ENCODE measurements around the gene PARVG.

Gene PARVG

GRCh38 chr22:44181033-44181911 is 547 bp downstream of the PARVG start:
- no peak for DNase-seq

GRCh38 chr22:44181912-44182587 is 1.3 kb downstream of the PARVG start:
- no peak for DNase-seq

DNA sequence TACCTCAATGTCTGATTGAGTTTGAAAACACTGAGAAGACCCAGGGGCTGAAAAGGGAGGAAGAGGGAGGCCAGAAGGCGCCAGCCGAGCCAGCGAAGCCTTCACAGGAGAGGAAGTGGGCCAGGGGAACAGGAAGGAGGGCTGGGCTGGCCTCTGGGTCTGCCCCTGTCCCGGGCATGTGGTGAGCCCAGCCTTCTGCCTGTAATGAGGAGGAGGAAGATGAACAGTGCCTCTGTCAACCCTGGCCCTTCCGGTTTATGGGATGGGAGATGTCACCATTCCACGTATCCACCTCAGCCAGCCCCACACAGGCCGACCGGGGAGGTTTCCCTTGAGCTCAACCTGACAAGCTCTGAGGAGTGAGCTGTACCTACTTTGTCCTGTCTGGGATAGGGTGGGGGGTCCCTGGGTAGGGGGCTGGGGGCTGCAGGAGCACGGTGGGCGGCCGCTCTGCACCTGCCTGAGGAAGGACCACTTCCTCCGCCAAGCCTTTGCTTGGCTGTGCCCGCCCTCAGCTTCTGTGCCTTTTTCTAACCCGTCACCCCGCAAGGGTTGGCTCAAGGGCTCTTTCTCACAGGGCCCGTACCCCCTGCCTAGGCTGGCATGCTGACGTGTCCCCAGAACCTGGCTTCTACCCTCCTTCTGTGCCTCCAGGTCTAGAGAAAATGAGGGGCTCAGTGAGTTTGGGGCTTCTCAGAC is 2.0 kb downstream of the PARVG start:
- no peak for DNase-seq

GRCh38 chr22:44183287-44183588 is 2.5 kb downstream of the PARVG start:
- DNase-seq = no peak

DNA sequence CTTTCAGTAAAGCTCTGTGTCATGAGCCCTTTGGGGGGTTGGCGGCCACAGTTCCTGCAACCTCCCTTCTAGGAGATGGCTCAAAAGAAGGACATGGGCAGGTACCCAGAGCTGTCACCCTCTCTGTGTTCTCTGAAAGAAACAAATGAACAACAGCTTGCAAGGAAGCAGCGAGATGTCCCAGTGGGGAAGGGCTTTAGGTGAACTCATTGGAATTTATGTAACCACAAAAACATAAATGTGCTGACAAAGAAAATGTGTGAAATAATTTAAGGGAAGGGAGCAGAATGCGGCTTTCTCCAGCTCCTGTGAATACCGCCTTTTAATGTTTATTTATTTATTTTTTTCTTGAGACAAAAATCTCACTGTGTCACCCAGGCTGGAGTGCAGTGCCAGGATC is 3.3 kb downstream of the PARVG start:
- DNase-seq = no peak

DNA sequence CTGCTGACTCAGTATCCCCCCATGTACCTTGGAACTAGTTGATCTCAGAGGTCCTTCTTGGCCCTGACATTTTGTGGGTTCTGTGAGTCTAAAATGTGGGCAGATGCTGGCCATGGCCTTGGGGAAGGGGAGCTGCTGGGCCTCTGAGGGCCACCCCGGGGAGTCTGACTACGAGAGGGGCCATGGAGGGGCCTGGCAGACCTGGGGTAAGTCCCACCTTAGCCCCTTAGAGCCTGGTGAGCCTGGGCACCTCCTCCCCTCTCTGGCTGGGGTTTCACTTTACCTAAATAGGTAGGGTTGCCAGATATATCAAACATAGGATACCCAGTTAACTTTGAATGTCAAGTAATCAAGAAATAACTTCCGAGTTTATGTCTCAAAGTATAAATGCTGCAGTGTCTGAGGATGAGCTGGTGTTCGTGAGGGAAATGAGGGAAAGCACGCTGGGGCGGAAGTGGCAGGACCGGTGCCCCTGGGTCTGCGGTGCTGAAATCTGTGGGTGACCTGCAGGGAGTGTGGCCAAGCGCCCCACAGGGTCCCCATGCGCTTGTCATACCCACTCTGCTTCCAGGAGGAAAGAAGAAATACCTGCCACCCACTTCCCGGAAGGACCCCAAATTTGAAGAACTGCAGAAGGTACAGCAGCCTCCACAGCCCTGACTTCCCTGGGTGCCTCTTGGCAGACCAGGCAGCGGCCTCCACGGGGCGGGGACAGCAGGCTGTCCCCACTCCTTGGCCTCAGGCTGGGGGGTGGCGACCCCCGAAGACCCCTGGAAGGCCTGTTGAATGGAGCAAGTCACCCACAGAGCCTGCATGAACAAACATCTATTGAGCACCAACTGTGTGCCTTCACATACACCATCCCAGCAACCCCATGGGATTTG is 4.8 kb downstream of the PARVG start:
- DNase-seq = no peak

GRCh38 chr22:44186121-44186510 is 5.4 kb downstream of the PARVG start:
- DNase-seq = no peak

DNA sequence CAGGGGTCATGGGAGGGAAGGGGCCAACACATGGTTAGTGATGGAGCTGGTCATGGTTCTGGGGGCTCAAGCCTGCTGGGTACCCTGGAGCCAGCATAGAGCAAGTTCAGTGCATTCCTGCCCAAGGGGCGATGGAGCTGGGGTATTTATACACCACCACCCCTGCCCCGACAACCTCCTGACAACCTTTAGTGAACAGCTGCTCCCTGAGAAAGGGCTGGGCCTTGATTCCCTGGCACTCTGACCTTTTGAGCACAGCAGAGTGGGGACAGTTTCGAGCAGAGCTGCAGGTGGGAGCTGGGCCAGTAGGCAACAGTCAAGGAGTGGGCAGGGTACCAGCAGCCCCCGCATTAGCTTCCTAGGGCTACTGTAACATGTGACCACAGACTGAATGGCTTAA is 6.0 kb downstream of the PARVG start:
- no peak for DNase-seq

GRCh38 chr22:44187652-44188230 is 7.0 kb downstream of the PARVG start:
- no peak for DNase-seq

GRCh38 chr22:44188316-44188715 is 7.6 kb downstream of the PARVG start:
- no peak for DNase-seq

- no peak for DNase-seq
Observed at GRCh38 chr22:44188986-44189630, 8.4 kb downstream of the PARVG start.

DNA sequence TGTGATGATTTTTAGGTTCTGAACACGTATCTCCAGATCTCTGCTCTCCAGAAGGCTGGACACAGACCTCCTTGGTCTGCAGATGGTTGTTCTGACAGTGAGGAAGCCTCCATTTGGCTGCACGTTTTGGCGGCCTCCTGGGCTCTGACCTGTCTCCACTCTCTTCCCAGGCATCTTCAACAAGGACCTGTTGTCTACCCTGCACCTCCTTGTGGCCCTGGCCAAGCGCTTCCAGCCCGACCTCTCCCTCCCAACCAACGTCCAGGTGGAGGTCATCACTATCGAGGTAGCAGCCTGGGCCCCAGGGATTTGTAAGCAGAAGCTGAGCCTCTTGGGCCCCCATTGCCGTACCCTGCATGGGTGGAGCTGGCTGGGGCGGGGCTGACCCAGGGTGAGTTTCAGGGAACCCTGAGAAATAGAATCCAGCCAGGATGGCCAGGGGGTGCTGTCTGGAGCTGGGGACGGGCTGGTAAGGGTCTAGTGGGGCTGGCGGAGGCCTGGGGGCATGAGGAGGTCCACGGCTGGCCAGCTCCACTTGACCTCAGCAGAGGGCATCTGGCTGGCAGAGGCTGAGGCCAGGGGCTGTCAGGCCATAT is 9.8 kb downstream of the PARVG start:
- no peak for DNase-seq

DNA sequence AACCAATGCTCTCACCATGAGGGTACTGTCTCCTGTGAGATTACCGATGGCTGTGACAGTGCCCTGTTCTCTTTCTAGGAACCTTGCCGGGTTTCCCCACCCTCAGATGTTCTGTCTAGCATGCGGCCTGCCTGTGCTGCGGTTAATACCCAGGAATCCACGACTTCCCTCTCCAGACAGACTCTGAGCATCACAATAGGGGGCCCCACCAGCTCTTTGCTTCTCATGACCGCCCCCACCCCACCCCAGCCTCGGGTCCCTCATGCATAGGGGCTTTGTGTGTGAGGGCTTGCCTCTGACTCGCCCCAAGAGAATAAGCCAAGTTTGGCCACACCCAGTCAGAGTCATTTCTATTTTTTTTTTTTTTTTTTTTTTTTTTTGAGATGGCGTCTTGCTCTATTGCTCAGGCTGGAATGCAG is 10.3 kb downstream of the PARVG start:
- no peak for DNase-seq

- DNase-seq = no peak
Observed at GRCh38 chr22:44192098-44192815, 11.5 kb downstream of the PARVG start.

- no peak for DNase-seq
Observed at GRCh38 chr22:44192816-44193534, 12.2 kb downstream of the PARVG start.

- no peak for DNase-seq
Observed at GRCh38 chr22:44193535-44193891, 12.8 kb downstream of the PARVG start.

GRCh38 chr22:44194569-44194968 is 13.8 kb downstream of the PARVG start:
- no peak for DNase-seq

DNA sequence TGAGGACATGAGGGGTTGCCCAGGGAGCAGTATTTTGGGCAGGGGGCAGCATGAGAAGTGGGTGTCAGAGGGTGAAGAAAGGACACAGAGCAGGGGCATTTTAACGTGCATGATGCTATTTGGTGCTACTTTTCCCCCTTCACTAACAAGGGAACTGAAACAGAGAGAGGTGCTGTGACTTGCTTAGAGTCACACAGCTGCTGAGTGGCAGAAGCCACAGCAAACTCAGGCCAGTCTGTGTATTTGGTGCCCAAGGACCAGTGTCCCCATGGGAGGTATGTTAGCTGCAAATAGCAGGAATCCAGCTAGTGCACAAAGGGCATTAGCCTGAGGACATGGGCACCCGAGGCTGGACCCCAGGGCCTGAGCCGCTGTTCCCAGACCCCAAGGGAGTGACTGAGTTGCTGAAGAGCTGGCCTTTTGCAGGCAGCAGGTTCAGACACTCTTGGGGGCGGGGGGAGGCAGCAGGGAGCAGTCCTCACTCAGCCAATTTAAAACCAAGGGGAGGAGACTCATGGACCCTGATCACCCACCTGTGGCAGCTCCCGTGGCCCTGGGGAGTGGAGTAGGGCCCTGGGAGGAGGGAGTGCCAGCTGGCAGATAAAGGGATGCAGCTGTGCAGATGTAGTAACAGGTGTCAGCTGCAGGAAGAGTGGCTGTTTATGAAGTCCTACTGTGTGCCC is 14.6 kb downstream of the PARVG start:
- DNase-seq = no peak

- no peak for DNase-seq
Observed at GRCh38 chr22:44196241-44196640, 15.5 kb downstream of the PARVG start.

DNA sequence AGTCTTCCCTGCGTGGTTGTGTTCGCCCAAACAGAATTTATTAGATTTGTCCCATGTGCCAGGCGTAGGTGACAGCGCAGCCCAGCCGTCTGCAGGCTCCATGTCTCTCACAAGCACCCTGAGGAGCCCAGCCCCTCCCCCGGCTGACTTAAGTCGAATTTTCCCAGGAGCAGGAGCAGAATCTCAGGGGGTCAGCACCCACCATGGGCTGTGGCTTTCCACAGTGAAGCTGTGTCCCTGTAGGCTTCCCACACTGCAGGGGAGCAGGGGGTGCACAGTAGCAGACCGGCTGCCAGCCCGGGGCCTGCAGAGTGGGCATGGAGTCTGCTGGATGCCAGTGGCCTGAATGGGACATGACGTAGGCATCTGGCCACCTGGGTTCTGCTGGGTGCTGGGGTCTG is 16.0 kb downstream of the PARVG start:
- no peak for DNase-seq
